Neural crest cell (in vitro differentiated cells): ENCODE results near the gene PLAAT3. TPM values are rescaled to one million over a fixed set of nuclear protein-coding genes. Genes with fewer than 3 reads are reported as not detected.
"Not testable (repeated sequence)": the region's sequence is repeated elsewhere in the genome, so short reads cannot be mapped to it uniquely, and the experiment has no call there.

Source experiments
- DNase-seq: peaks from one replicate; pipeline ENCODE4 v3.0.0; 2021; ENCODE audit warnings: low read depth, mixed read lengths, low spot score
- H3K27ac Mint-ChIP-seq: one replicate; pipeline ENCODE4 v1.8.0; 2021; ENCODE audit warnings: mild to moderate bottlenecking, mixed read lengths; ENCODE audit not compliant: unreplicated experiment
- H3K27me3 Mint-ChIP-seq: 2 replicates; pipeline ENCODE4 v1.8.0; 2021; ENCODE audit warnings: low read depth, mild to moderate bottlenecking, mixed read lengths
- H3K36me3 Mint-ChIP-seq: 2 replicates; pipeline ENCODE4 v1.8.0; 2021; ENCODE audit warnings: low read depth, mild to moderate bottlenecking, mixed read lengths
- H3K4me1 Mint-ChIP-seq: 2 replicates; pipeline ENCODE4 v1.8.0; 2021; ENCODE audit warnings: mixed read lengths
- H3K4me3 Mint-ChIP-seq: one replicate; pipeline ENCODE4 v1.8.0; 2021; ENCODE audit warnings: mild to moderate bottlenecking, mixed read lengths
- H3K9me3 Mint-ChIP-seq: 2 replicates; pipeline ENCODE4 v1.8.0; 2021; ENCODE audit warnings: mixed read lengths
- CTCF ChIP-seq: fragments of 200-600 bp; sonication (generic); conservative IDR thresholded peaks from 2 replicates; pipeline ENCODE4 v1.5.0; 2021; ENCODE audit warnings: antibody characterized with exemption, mild to moderate bottlenecking
- total RNA-seq: library from RNA; stranded (reverse); gene quantifications from 2 replicates; pipeline ENCODE4 v1.2.1, GENCODE V29; 2021

PLAAT3 gene
- total RNA-seq, 1 donor from 2014 or later: 4.3 TPM

GRCh38 chr11:63551091-63551888 lies 62.9 kb downstream of the PLAAT3 start:
- DNase-seq: no peak
- H3K9me3 Mint-ChIP-seq: no peaks in the 10 kb centered on the region
- H3K4me1 Mint-ChIP-seq: peaks cover 20% of the 10 kb centered on the region
- H3K27me3 Mint-ChIP-seq: peaks cover 5% of the 10 kb centered on the region
- H3K36me3 Mint-ChIP-seq: no peaks in the 10 kb centered on the region
- no peak overlapping the region for H3K4me3 Mint-ChIP-seq
- peak overlapping the region; percentile 24 for H3K27ac Mint-ChIP-seq
- no peak for TF ChIP-seq CTCF

DNA sequence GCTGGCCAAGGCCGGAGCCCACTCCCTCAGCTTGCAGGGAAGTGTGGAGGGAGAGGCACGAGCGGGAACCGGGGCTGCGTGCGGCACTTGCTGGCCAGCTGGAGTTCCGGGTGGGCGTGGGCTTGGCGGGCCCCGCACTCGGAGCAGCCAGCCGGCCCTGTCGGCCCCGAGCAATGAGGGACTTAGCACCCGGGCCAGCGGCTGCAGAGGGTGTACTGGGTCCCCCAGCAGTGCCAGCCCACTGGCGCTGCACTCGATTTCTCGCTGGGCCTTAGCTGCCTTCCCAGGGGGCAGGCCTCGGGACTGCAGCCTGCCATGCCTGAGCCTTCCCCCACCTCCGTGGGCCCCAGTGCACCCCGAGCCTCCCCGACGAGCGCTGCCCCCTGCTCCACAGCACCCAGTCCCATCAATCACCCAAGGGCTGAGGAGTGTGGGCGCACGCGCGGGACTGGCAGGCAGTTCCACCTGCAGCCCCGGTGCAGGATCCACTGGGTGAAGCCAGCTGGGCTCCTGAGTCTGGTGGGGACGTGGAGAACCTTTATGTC lies 64.0 kb downstream of the PLAAT3 start:
- H3K4me1 Mint-ChIP-seq: peaks cover 20% of the 10 kb centered on the region
- H3K27ac Mint-ChIP-seq, H3K36me3 Mint-ChIP-seq, DNase-seq, H3K27me3 Mint-ChIP-seq, H3K4me3 Mint-ChIP-seq, H3K9me3 Mint-ChIP-seq: not testable (repeated sequence)

- Mint-ChIP-seq H3K27ac (peak overlapping the region; percentile 81), H3K9me3 (no peaks in the 10 kb centered on the region), H3K4me1 (peaks cover 14% of the 10 kb centered on the region), H3K4me3 (no peak overlapping the region), H3K36me3 (no peaks in the 10 kb centered on the region), H3K27me3 (no peaks in the 10 kb centered on the region)
- DNase-seq: no peak
- no peak for TF ChIP-seq CTCF
Measured at GRCh38 chr11:63549411-63549810, 64.8 kb downstream of the PLAAT3 start.

DNA sequence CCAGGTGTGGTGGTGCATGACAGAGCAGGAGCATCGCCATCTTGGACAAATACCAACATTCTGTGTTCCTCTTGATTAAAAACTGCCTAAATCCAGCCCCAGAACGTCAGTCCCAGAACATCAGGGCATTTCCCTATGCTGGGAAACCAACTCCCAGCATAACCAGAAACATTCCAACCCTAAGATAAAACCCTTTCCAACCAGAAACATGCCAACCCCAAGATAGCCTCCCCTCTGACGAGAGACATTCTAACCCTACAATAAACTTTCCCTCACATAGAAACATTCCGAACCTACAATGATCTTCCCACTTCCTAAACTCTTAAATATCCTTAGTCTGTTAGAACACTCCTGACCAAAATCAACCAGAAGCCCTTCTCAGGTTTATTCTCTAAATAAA lies 66.1 kb downstream of the PLAAT3 start:
- Mint-ChIP-seq H3K27me3 (no peaks in the 10 kb centered on the region), H3K27ac (no peak overlapping the region), H3K4me1 (peaks cover 14% of the 10 kb centered on the region), H3K9me3 (no peaks in the 10 kb centered on the region), H3K4me3 (no peak overlapping the region), H3K36me3 (no peaks in the 10 kb centered on the region)
- no peak for DNase-seq
- no peak for TF ChIP-seq CTCF

DNA sequence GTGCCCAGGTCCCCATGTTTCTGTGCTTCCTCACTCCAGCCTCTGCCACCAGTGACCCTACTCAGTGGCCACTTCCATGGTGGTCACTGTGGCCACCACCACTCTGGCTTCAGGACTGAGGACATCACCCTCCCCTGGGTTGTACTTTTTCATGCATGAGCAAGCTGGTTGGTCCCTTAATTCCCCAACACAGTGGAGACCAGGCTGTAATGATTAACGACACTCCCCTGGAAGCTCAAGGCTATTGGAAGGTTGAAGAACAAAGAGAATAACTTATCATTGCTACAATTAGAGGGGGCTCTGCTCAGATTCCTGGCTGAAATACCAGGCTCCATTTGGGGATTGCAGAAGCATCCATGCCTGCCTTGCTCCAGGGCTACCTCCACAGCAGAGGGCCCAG lies 67.2 kb downstream of the PLAAT3 start:
- TF ChIP-seq CTCF: no peak
- peaks cover 9% of the 10 kb centered on the region for H3K4me1 Mint-ChIP-seq
- no peaks in the 10 kb centered on the region for H3K36me3 Mint-ChIP-seq
- H3K9me3 Mint-ChIP-seq: no peaks in the 10 kb centered on the region
- no peak overlapping the region for H3K27ac Mint-ChIP-seq
- DNase-seq: no peak
- H3K27me3 Mint-ChIP-seq: no peaks in the 10 kb centered on the region
- no peak overlapping the region for H3K4me3 Mint-ChIP-seq

DNA sequence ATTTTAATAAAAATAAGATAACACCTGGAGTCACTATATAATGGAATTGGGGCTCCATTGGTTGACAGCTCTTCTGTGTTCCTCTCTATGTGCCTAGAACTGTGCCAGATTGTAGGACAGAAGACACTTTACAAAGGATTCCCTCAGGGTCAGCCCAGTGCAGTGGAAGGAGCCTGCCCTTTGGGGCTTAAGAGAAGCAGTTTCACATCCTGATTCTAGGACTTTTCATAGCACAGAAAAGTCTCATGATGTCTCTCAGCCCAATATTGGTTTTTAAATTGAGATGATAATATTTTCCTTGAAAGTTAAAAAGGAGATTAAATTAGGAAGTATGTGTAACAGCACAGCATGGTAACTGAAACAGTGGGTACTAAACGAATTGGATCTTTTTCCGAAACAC lies 70.5 kb downstream of the PLAAT3 start:
- H3K4me3 Mint-ChIP-seq: no peak overlapping the region

GRCh38 chr11:63542506-63542905 lies 71.7 kb downstream of the PLAAT3 start:
- not testable (repeated sequence) for H3K9me3 Mint-ChIP-seq, H3K4me3 Mint-ChIP-seq, H3K27me3 Mint-ChIP-seq, H3K27ac Mint-ChIP-seq, DNase-seq, H3K36me3 Mint-ChIP-seq, H3K4me1 Mint-ChIP-seq

More for the DNA sequence above, 70.5 kb downstream of the PLAAT3 start:
- H3K27me3 Mint-ChIP-seq: no peaks in the 10 kb centered on the region
- H3K36me3 Mint-ChIP-seq: no peaks in the 10 kb centered on the region
- H3K4me1 Mint-ChIP-seq: no peaks in the 10 kb centered on the region
- no peaks in the 10 kb centered on the region for H3K9me3 Mint-ChIP-seq
- DNase-seq: no peak
- no peak overlapping the region for H3K27ac Mint-ChIP-seq
- no peak for TF ChIP-seq CTCF
